DOHH2 (cell line): ENCODE data around the gene TRPC4.
"Not testable (repeated sequence)": the region's sequence is repeated elsewhere in the genome, so short reads cannot be mapped to it uniquely, and the experiment has no call there.

Experiments used
- EZH2phosphoT487 ChIP-seq: fragments of 200-600 bp; sonication (generic); IDR thresholded peaks from 2 replicates; pipeline ENCODE4 v1.6.1; 2017; ENCODE audit warnings: borderline replicate concordance, mild to moderate bottlenecking, antibody characterized with exemption, low read length, moderate library complexity, mixed read lengths
- TF ChIP-seq, protein P1 (sequence below): fragments of 200-600 bp; sonication (generic); IDR thresholded peaks from one replicate; pipeline ENCODE4 v1.5.1; 2014; ENCODE audit warnings: antibody characterized with exemption, mild to moderate bottlenecking, low read depth, low read length; ENCODE audit not compliant: poor library complexity, severe bottlenecking

DNA sequence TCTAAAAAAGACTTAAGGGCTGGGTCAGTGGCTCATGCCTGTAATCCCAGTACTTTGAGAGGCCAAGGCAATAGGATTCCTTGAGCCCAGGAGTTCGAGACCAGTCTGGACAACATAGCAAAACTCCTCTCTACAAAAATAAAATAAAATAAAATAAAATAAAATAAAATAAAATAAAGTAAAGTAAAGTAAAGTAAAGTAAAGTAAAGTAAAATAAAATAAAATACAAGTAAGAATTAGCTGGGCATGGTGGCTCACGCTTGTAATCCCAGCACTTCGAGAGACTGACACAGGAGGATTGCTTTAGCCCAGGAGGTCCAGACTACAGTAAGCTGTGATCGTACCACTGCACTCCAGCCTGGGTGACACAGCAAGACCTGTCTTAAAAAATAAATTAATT, 72.8 kb downstream of the TRPC4 start:
- TF ChIP-seq, protein P1, sequence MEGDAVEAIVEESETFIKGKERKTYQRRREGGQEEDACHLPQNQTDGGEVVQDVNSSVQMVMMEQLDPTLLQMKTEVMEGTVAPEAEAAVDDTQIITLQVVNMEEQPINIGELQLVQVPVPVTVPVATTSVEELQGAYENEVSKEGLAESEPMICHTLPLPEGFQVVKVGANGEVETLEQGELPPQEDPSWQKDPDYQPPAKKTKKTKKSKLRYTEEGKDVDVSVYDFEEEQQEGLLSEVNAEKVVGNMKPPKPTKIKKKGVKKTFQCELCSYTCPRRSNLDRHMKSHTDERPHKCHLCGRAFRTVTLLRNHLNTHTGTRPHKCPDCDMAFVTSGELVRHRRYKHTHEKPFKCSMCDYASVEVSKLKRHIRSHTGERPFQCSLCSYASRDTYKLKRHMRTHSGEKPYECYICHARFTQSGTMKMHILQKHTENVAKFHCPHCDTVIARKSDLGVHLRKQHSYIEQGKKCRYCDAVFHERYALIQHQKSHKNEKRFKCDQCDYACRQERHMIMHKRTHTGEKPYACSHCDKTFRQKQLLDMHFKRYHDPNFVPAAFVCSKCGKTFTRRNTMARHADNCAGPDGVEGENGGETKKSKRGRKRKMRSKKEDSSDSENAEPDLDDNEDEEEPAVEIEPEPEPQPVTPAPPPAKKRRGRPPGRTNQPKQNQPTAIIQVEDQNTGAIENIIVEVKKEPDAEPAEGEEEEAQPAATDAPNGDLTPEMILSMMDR = not testable (repeated sequence)
- TF ChIP-seq EZH2phosphoT487 = not testable (repeated sequence)
